ENCODE measurements around the gene GLB1L2.

DNA sequence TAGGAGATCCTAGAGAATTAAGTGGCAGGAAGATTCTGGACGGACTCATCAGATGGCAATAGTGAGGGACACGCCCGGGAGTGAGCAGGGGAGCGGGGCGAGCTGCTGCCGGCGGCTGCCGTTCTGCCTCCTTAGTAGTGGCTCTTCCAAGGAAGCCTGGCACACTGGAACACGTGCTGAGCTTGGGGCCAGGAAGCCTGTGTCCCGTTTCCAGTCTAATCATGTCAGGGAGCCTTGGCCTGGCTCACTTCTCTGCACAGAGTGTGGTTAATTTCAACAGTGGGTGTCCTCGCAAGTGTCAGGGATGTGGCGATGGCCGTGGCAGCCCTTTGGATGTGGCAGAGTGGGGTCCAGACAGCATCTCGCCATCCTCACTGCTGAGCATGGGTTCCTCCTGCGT is 39.1 kb upstream of the GLB1L2 start:
- TF ChIP-seq, protein P1, sequence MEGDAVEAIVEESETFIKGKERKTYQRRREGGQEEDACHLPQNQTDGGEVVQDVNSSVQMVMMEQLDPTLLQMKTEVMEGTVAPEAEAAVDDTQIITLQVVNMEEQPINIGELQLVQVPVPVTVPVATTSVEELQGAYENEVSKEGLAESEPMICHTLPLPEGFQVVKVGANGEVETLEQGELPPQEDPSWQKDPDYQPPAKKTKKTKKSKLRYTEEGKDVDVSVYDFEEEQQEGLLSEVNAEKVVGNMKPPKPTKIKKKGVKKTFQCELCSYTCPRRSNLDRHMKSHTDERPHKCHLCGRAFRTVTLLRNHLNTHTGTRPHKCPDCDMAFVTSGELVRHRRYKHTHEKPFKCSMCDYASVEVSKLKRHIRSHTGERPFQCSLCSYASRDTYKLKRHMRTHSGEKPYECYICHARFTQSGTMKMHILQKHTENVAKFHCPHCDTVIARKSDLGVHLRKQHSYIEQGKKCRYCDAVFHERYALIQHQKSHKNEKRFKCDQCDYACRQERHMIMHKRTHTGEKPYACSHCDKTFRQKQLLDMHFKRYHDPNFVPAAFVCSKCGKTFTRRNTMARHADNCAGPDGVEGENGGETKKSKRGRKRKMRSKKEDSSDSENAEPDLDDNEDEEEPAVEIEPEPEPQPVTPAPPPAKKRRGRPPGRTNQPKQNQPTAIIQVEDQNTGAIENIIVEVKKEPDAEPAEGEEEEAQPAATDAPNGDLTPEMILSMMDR (IDR thresholded peaks at IDR 0.05; ENCODE audit: low read length), result no peak
- TF ChIP-seq EZH2 (IDR thresholded peaks at IDR 0.05; ENCODE audit: borderline replicate concordance, low read length), result no peak
